A549 treated with Hydrocortisone at 1 μM for 4 hours (cell line): ENCODE measurements around the gene KDM6A. TPM values are rescaled to one million over a fixed set of nuclear protein-coding genes. Genes with fewer than 3 reads are reported as not detected.

Experiments used
- total RNA-seq: library from RNA; stranded (reverse); fragments of 200-300 nt; extraction: Qiagen RNA extraction; gene quantifications from 5 replicates; pipeline ENCODE4 v1.2.3, GENCODE V29; 2022

The KDM6A gene
- 10.2 to 14.6 TPM (median 12.2 TPM) in 5 replicates for total RNA-seq

GRCh38 chrX:44872821-44873414 lies at the start of gene KDM6A:
TSS of gene KDM6A (plus strand) at chrX:44873188. CDS start at chrX:44873552, 364 bp downstream.

GRCh38 chrX:44843753-44844152 lies 29.2 kb upstream of the KDM6A start, which contains the start of gene DUSP21:
TSS of gene DUSP21 (plus strand) at chrX:44844021. CDS start at chrX:44844133, 112 bp downstream.

Other genes with a start within 250 kb of the KDM6A start
- gene DUSP21, start 29.2 kb upstream of the KDM6A start, total RNA-seq: not detected in 5 replicates